Activated naive CD8-positive, alpha-beta T cell (primary cell): Measurements from ENCODE around the gene KIF14.
"Not testable (repeated sequence)": the region's sequence is repeated elsewhere in the genome, so short reads cannot be mapped to it uniquely, and the experiment has no call there.

ENCODE experiments used
- H3K27ac Mint-ChIP-seq: one replicate; pipeline ENCODE4 v1.8.0; 2021; ENCODE audit warnings: mixed read lengths
- H3K27me3 Mint-ChIP-seq: one replicate; pipeline ENCODE4 v1.8.0; 2021; ENCODE audit warnings: mixed read lengths
- H3K36me3 Mint-ChIP-seq: one replicate; pipeline ENCODE4 v1.8.0; 2021; ENCODE audit warnings: mixed read lengths
- H3K4me1 Mint-ChIP-seq: one replicate; pipeline ENCODE4 v1.8.0; 2021; ENCODE audit warnings: low read depth, mixed read lengths
- H3K4me3 Mint-ChIP-seq: one replicate; pipeline ENCODE4 v1.8.0; 2021; ENCODE audit warnings: mild to moderate bottlenecking, mixed read lengths
- H3K9me3 Mint-ChIP-seq: one replicate; pipeline ENCODE4 v1.8.0; 2021; ENCODE audit warnings: low read depth, mixed read lengths

Gene KIF14

GRCh38 chr1:200624679-200625335 lies 4.3 kb upstream of the KIF14 start:
- H3K27ac Mint-ChIP-seq, result peak overlapping the region; percentile 70
- H3K9me3 Mint-ChIP-seq, result no peaks in the 10 kb centered on the region
- no peak overlapping the region for H3K4me3 Mint-ChIP-seq
- peaks cover 45% of the 10 kb centered on the region for H3K4me1 Mint-ChIP-seq
- H3K36me3 Mint-ChIP-seq, result no peaks in the 10 kb centered on the region
- no peaks in the 10 kb centered on the region for H3K27me3 Mint-ChIP-seq

GRCh38 chr1:200619894-200620272 lies 668 bp downstream of the KIF14 start:
- peak overlapping the region; percentile 34 for H3K27ac Mint-ChIP-seq
- peaks cover 18% of the 10 kb centered on the region for H3K4me1 Mint-ChIP-seq
- no peaks in the 10 kb centered on the region for H3K9me3 Mint-ChIP-seq

GRCh38 chr1:200610846-200611245 lies 9.7 kb downstream of the KIF14 start:
- Mint-ChIP-seq H3K4me1 (no peaks in the 10 kb centered on the region), H3K36me3 (no peaks in the 10 kb centered on the region), H3K27ac (no peak overlapping the region)

More at GRCh38 chr1:200619894-200620272, 668 bp downstream of the KIF14 start:
- no peaks in the 10 kb centered on the region for H3K36me3 Mint-ChIP-seq
- H3K27me3 Mint-ChIP-seq, result peaks cover 2% of the 10 kb centered on the region
- H3K4me3 Mint-ChIP-seq, result peak overlapping the region; percentile 95

GRCh38 chr1:200602632-200603031 lies 17.9 kb downstream of the KIF14 start:
- Mint-ChIP-seq H3K9me3 (no peaks in the 10 kb centered on the region), H3K27me3 (no peaks in the 10 kb centered on the region), H3K4me1 (no peaks in the 10 kb centered on the region), H3K27ac (no peak overlapping the region), H3K4me3 (no peak overlapping the region), H3K36me3 (no peaks in the 10 kb centered on the region)

More at GRCh38 chr1:200610846-200611245, 9.7 kb downstream of the KIF14 start:
- no peaks in the 10 kb centered on the region for H3K27me3 Mint-ChIP-seq
- no peak overlapping the region for H3K4me3 Mint-ChIP-seq
- H3K9me3 Mint-ChIP-seq, result no peaks in the 10 kb centered on the region

- Mint-ChIP-seq H3K9me3 (no peaks in the 10 kb centered on the region), H3K27me3 (no peaks in the 10 kb centered on the region), H3K27ac (no peak overlapping the region), H3K36me3 (no peaks in the 10 kb centered on the region), H3K4me3 (no peak overlapping the region), H3K4me1 (no peaks in the 10 kb centered on the region)
Observed at GRCh38 chr1:200590001-200590400, 30.6 kb downstream of the KIF14 start.

- Mint-ChIP-seq H3K4me1 (no peaks in the 10 kb centered on the region), H3K36me3 (no peaks in the 10 kb centered on the region)
Observed at GRCh38 chr1:200588698-200589097, 31.9 kb downstream of the KIF14 start.

GRCh38 chr1:200564319-200564718 lies 56.2 kb downstream of the KIF14 start:
- Mint-ChIP-seq H3K9me3 (no peaks in the 10 kb centered on the region), H3K27ac (no peak overlapping the region), H3K27me3 (no peaks in the 10 kb centered on the region), H3K4me1 (peaks cover 3% of the 10 kb centered on the region), H3K4me3 (no peak overlapping the region), H3K36me3 (no peaks in the 10 kb centered on the region)

More at GRCh38 chr1:200588698-200589097, 31.9 kb downstream of the KIF14 start:
- Mint-ChIP-seq H3K27me3 (no peaks in the 10 kb centered on the region), H3K9me3 (no peaks in the 10 kb centered on the region), H3K4me3 (no peak overlapping the region), H3K27ac (no peak overlapping the region)

- Mint-ChIP-seq H3K27ac (no peak overlapping the region), H3K36me3 (no peaks in the 10 kb centered on the region), H3K27me3 (no peaks in the 10 kb centered on the region)
Observed at GRCh38 chr1:200561856-200562214, 58.7 kb downstream of the KIF14 start.

GRCh38 chr1:200558866-200559459 lies 61.6 kb downstream of the KIF14 start:
- no peaks in the 10 kb centered on the region for H3K9me3 Mint-ChIP-seq
- no peak overlapping the region for H3K4me3 Mint-ChIP-seq

More at GRCh38 chr1:200561856-200562214, 58.7 kb downstream of the KIF14 start:
- H3K4me1 Mint-ChIP-seq, result peaks cover 3% of the 10 kb centered on the region
- H3K9me3 Mint-ChIP-seq, result no peaks in the 10 kb centered on the region
- H3K4me3 Mint-ChIP-seq, result no peak overlapping the region

GRCh38 chr1:200556002-200556401 lies 64.5 kb downstream of the KIF14 start:
- Mint-ChIP-seq H3K4me1 (no peaks in the 10 kb centered on the region), H3K9me3 (no peaks in the 10 kb centered on the region), H3K36me3 (no peaks in the 10 kb centered on the region), H3K27me3 (no peaks in the 10 kb centered on the region), H3K4me3 (no peak overlapping the region), H3K27ac (no peak overlapping the region)

More at GRCh38 chr1:200558866-200559459, 61.6 kb downstream of the KIF14 start:
- Mint-ChIP-seq H3K4me1 (peaks cover 3% of the 10 kb centered on the region), H3K27ac (no peak overlapping the region), H3K27me3 (no peaks in the 10 kb centered on the region), H3K36me3 (no peaks in the 10 kb centered on the region)

- H3K27me3 Mint-ChIP-seq, H3K27ac Mint-ChIP-seq, H3K36me3 Mint-ChIP-seq, H3K4me1 Mint-ChIP-seq, H3K4me3 Mint-ChIP-seq, H3K9me3 Mint-ChIP-seq: not testable (repeated sequence)
Observed at GRCh38 chr1:200552737-200553136, 67.8 kb downstream of the KIF14 start.

GRCh38 chr1:200550367-200550766 lies 70.2 kb downstream of the KIF14 start:
- no peak overlapping the region for H3K27ac Mint-ChIP-seq
- H3K27me3 Mint-ChIP-seq, result no peaks in the 10 kb centered on the region
- no peaks in the 10 kb centered on the region for H3K36me3 Mint-ChIP-seq
- no peak overlapping the region for H3K4me3 Mint-ChIP-seq
- no peaks in the 10 kb centered on the region for H3K9me3 Mint-ChIP-seq
- H3K4me1 Mint-ChIP-seq, result peaks cover 16% of the 10 kb centered on the region

- H3K27ac Mint-ChIP-seq, result no peak overlapping the region
- no peaks in the 10 kb centered on the region for H3K9me3 Mint-ChIP-seq
- H3K27me3 Mint-ChIP-seq, result no peaks in the 10 kb centered on the region
- no peaks in the 10 kb centered on the region for H3K36me3 Mint-ChIP-seq
- peaks cover 16% of the 10 kb centered on the region for H3K4me1 Mint-ChIP-seq
- H3K4me3 Mint-ChIP-seq, result no peak overlapping the region
Observed at GRCh38 chr1:200547386-200547785, 73.2 kb downstream of the KIF14 start.

- H3K4me3 Mint-ChIP-seq, result no peak overlapping the region
Observed at GRCh38 chr1:200546577-200546976, 74.0 kb downstream of the KIF14 start.

GRCh38 chr1:200542162-200542561 lies 78.4 kb downstream of the KIF14 start:
- Mint-ChIP-seq H3K4me1 (peaks cover 10% of the 10 kb centered on the region), H3K9me3 (no peaks in the 10 kb centered on the region), H3K27me3 (no peaks in the 10 kb centered on the region), H3K27ac (no peak overlapping the region), H3K4me3 (no peak overlapping the region), H3K36me3 (peaks cover 3% of the 10 kb centered on the region)

More at GRCh38 chr1:200546577-200546976, 74.0 kb downstream of the KIF14 start:
- Mint-ChIP-seq H3K27ac (no peak overlapping the region), H3K4me1 (peaks cover 16% of the 10 kb centered on the region), H3K9me3 (no peaks in the 10 kb centered on the region), H3K36me3 (no peaks in the 10 kb centered on the region), H3K27me3 (no peaks in the 10 kb centered on the region)

- Mint-ChIP-seq H3K36me3 (peaks cover 3% of the 10 kb centered on the region), H3K4me1 (no peaks in the 10 kb centered on the region), H3K27me3 (no peaks in the 10 kb centered on the region), H3K27ac (no peak overlapping the region), H3K9me3 (no peaks in the 10 kb centered on the region), H3K4me3 (no peak overlapping the region)
Observed at GRCh38 chr1:200540281-200540680, 80.3 kb downstream of the KIF14 start.
